ENCODE results near the gene MUC21.

DNA sequence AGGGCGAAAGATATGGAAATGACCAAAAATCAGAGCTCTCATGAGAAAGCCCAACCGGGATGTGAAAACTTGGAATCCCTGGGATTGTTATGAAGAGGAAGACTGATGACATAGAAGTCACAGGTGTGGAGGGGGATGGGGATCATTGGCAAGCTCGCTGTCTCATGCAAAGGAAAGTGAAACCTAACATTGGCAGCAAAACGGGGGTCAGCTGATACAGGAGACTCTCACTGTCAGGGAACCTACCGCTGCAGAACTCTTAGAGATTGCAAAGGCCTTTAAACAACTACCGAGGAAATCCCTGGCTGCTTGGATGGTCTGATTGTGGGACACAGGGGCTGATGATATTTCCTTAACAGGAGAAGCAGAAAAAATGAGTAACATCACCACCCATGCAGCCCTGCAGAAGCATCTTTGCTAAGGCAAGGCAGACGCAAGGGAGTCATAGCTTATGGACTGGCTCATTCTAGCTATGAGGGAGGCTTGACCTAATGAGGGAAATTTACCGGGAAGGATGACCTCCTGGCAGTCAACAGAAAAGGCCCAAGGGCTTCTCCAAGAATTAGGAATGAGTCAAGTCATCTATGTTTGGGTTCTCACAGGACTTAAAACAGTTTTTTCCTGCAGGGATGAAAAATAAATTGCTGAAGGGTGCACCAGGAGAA lies 7.0 kb downstream of the MUC21 start:
- TF ChIP-seq, protein P1, sequence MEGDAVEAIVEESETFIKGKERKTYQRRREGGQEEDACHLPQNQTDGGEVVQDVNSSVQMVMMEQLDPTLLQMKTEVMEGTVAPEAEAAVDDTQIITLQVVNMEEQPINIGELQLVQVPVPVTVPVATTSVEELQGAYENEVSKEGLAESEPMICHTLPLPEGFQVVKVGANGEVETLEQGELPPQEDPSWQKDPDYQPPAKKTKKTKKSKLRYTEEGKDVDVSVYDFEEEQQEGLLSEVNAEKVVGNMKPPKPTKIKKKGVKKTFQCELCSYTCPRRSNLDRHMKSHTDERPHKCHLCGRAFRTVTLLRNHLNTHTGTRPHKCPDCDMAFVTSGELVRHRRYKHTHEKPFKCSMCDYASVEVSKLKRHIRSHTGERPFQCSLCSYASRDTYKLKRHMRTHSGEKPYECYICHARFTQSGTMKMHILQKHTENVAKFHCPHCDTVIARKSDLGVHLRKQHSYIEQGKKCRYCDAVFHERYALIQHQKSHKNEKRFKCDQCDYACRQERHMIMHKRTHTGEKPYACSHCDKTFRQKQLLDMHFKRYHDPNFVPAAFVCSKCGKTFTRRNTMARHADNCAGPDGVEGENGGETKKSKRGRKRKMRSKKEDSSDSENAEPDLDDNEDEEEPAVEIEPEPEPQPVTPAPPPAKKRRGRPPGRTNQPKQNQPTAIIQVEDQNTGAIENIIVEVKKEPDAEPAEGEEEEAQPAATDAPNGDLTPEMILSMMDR (IDR thresholded peaks at IDR 0.05), result no peak
- TF ChIP-seq POLR2A (IDR thresholded peaks at IDR 0.05), result no peak
